Activated CD4-positive, alpha-beta memory T cell treated with anti-CD3 and anti-CD28 coated beads for 36 hours (primary cell): Measurements from ENCODE around the gene SHISA9. TPM values are rescaled to one million over a fixed set of nuclear protein-coding genes. Genes with fewer than 3 reads are reported as not detected.
"Not testable (repeated sequence)": the region's sequence is repeated elsewhere in the genome, so short reads cannot be mapped to it uniquely, and the experiment has no call there.

ENCODE experiments used
- CTCF ChIA-PET: fragments of 350-600 bp; sonication (Branson Sonifier 250); formaldehyde crosslinking; loops from one replicate; lab custom pipeline; 2021; ENCODE audit warnings: antibody characterized with exemption, inconsistent platforms; lab: Charles Lee
- POLR2A ChIA-PET: fragments of 350-600 bp; sonication (Branson Sonifier 250); formaldehyde crosslinking; loops from one replicate; lab custom pipeline; 2021; ENCODE audit warnings: antibody characterized with exemption; lab: Charles Lee
- DNase-seq: peaks from one replicate; pipeline ENCODE4 v3.0.0-alpha.2; 2020
- H3K27ac Mint-ChIP-seq: one replicate; pipeline ENCODE4 v1.8.0; 2021; ENCODE audit warnings: mixed read lengths
- H3K27me3 Mint-ChIP-seq: one replicate; pipeline ENCODE4 v1.8.0; 2021; ENCODE audit warnings: mixed read lengths
- H3K36me3 Mint-ChIP-seq: one replicate; pipeline ENCODE4 v1.8.0; 2021; ENCODE audit warnings: mixed read lengths
- H3K4me1 Mint-ChIP-seq: one replicate; pipeline ENCODE4 v1.8.0; 2021; ENCODE audit warnings: low read depth, mixed read lengths
- H3K4me3 Mint-ChIP-seq: one replicate; pipeline ENCODE4 v1.8.0; 2021; ENCODE audit warnings: mild to moderate bottlenecking, mixed read lengths
- H3K9me3 Mint-ChIP-seq: one replicate; pipeline ENCODE4 v1.8.0; 2021; ENCODE audit warnings: mixed read lengths
- intact Hi-C: fragments of 100-400 bp; cut with micrococcal nuclease; formaldehyde crosslinking; loops from one replicate; pipeline ENCODE4 v1.15.1; 2023
- total RNA-seq, 2 experiments: library from RNA; stranded (reverse); gene quantifications; one replicate each; pipeline ENCODE4 v1.2.3, GENCODE V29; 2021

The SHISA9 gene
- under 1 TPM in 1 of 2 experiments, not detected in 1; 0.05 TPM for total RNA-seq

GRCh38 chr16:12901597-12902461, at the start of gene SHISA9:
SHISA9 (plus strand) TSS chr16:12901598.
- CTCF ChIA-PET, result no interaction called here
- POLR2A ChIA-PET, result no interaction called here
- peaks cover 55% of the 10 kb centered on the region for H3K27me3 Mint-ChIP-seq

GRCh38 chr16:12853972-12854371, 47.4 kb upstream of the SHISA9 start:
- no peak for DNase-seq
- ChIA-PET CTCF (interaction anchor here (1.4 kb wide), 1 partner anchor 280 kb away, joined by 3 read pairs; no protein-coding TSS in a partner anchor), POLR2A (no interaction called here)
- Mint-ChIP-seq H3K4me3 (no peak overlapping the region), H3K27me3 (peaks cover 8% of the 10 kb centered on the region), H3K27ac (no peak overlapping the region), H3K4me1 (no peaks in the 10 kb centered on the region), H3K9me3 (peaks cover 11% of the 10 kb centered on the region), H3K36me3 (no peaks in the 10 kb centered on the region)
- intact Hi-C loops, result no loop called here

More at GRCh38 chr16:12901597-12902461, at the start of gene SHISA9:
- intact Hi-C loops, result no loop called here
- Mint-ChIP-seq H3K4me1 (peaks cover 3% of the 10 kb centered on the region), H3K9me3 (no peaks in the 10 kb centered on the region), H3K36me3 (no peaks in the 10 kb centered on the region), H3K27ac (no peak within 1 kb of the TSS), H3K4me3 (no peak within 1 kb of the TSS)
- no peak for DNase-seq

- H3K4me3 Mint-ChIP-seq, DNase-seq, H3K27me3 Mint-ChIP-seq, H3K4me1 Mint-ChIP-seq, intact Hi-C loops, POLR2A ChIA-PET, CTCF ChIA-PET, H3K36me3 Mint-ChIP-seq, H3K27ac Mint-ChIP-seq: not testable (repeated sequence)
- peaks cover 11% of the 10 kb centered on the region for H3K9me3 Mint-ChIP-seq
Measured at GRCh38 chr16:12857435-12857834, 44.0 kb upstream of the SHISA9 start.

- H3K27ac Mint-ChIP-seq, result no peak overlapping the region
- H3K4me3 Mint-ChIP-seq, result no peak overlapping the region
- H3K9me3 Mint-ChIP-seq, result peaks cover 4% of the 10 kb centered on the region
- no peaks in the 10 kb centered on the region for H3K4me1 Mint-ChIP-seq
- intact Hi-C loops, result no loop called here
- ChIA-PET CTCF (no interaction called here), POLR2A (no interaction called here)
- DNase-seq, result no peak
- peaks cover 5% of the 10 kb centered on the region for H3K27me3 Mint-ChIP-seq
- H3K36me3 Mint-ChIP-seq, result no peaks in the 10 kb centered on the region
Measured at GRCh38 chr16:12862327-12862726, 39.1 kb upstream of the SHISA9 start.

- no peaks in the 10 kb centered on the region for H3K36me3 Mint-ChIP-seq
- H3K4me3 Mint-ChIP-seq, result no peak overlapping the region
- no peak overlapping the region for H3K27ac Mint-ChIP-seq
- ChIA-PET POLR2A (no interaction called here), CTCF (no interaction called here)
- intact Hi-C loops, result no loop called here
- no peaks in the 10 kb centered on the region for H3K9me3 Mint-ChIP-seq
- peaks cover 5% of the 10 kb centered on the region for H3K27me3 Mint-ChIP-seq
- no peak for DNase-seq
- no peaks in the 10 kb centered on the region for H3K4me1 Mint-ChIP-seq
Measured at GRCh38 chr16:12862941-12863340, 38.5 kb upstream of the SHISA9 start.

GRCh38 chr16:12866981-12867551, 34.3 kb upstream of the SHISA9 start:
- Mint-ChIP-seq H3K36me3 (no peaks in the 10 kb centered on the region), H3K9me3 (no peaks in the 10 kb centered on the region), H3K4me3 (no peak overlapping the region), H3K4me1 (no peaks in the 10 kb centered on the region), H3K27ac (no peak overlapping the region), H3K27me3 (peaks cover 7% of the 10 kb centered on the region)
- ChIA-PET CTCF (no interaction called here), POLR2A (no interaction called here)
- intact Hi-C loops, result no loop called here
- no peak for DNase-seq

GRCh38 chr16:12868169-12868568, 33.2 kb upstream of the SHISA9 start:
- H3K27me3 Mint-ChIP-seq, result peaks cover 8% of the 10 kb centered on the region
- no peak for DNase-seq
- no peaks in the 10 kb centered on the region for H3K4me1 Mint-ChIP-seq
- no peaks in the 10 kb centered on the region for H3K36me3 Mint-ChIP-seq
- CTCF ChIA-PET, result no interaction called here
- H3K4me3 Mint-ChIP-seq, result no peak overlapping the region
- POLR2A ChIA-PET, result no interaction called here
- H3K9me3 Mint-ChIP-seq, result no peaks in the 10 kb centered on the region
- intact Hi-C loops, result no loop called here
- no peak overlapping the region for H3K27ac Mint-ChIP-seq

- Mint-ChIP-seq H3K4me1 (no peaks in the 10 kb centered on the region), H3K27me3 (peaks cover 8% of the 10 kb centered on the region), H3K36me3 (no peaks in the 10 kb centered on the region), H3K4me3 (no peak overlapping the region), H3K9me3 (no peaks in the 10 kb centered on the region), H3K27ac (no peak overlapping the region)
- POLR2A ChIA-PET, result no interaction called here
- no peak for DNase-seq
- CTCF ChIA-PET, result no interaction called here
- intact Hi-C loops, result no loop called here
Measured at GRCh38 chr16:12868788-12869187, 32.6 kb upstream of the SHISA9 start.

- no peaks in the 10 kb centered on the region for H3K4me1 Mint-ChIP-seq
- intact Hi-C loops, result no loop called here
Measured at GRCh38 chr16:12869698-12870427, 31.5 kb upstream of the SHISA9 start.

GRCh38 chr16:12871784-12872183, 29.6 kb upstream of the SHISA9 start:
- H3K4me1 Mint-ChIP-seq, result no peaks in the 10 kb centered on the region
- H3K36me3 Mint-ChIP-seq, result no peaks in the 10 kb centered on the region
- ChIA-PET POLR2A (no interaction called here), CTCF (no interaction called here)
- H3K27me3 Mint-ChIP-seq, result peaks cover 5% of the 10 kb centered on the region
- no peak overlapping the region for H3K4me3 Mint-ChIP-seq
- H3K27ac Mint-ChIP-seq, result no peak overlapping the region
- DNase-seq, result no peak
- H3K9me3 Mint-ChIP-seq, result no peaks in the 10 kb centered on the region
- intact Hi-C loops, result no loop called here

More at GRCh38 chr16:12869698-12870427, 31.5 kb upstream of the SHISA9 start:
- Mint-ChIP-seq H3K27me3 (peaks cover 10% of the 10 kb centered on the region), H3K27ac (no peak overlapping the region), H3K4me3 (no peak overlapping the region), H3K9me3 (no peaks in the 10 kb centered on the region), H3K36me3 (no peaks in the 10 kb centered on the region)
- POLR2A ChIA-PET, result no interaction called here
- CTCF ChIA-PET, result no interaction called here
- no peak for DNase-seq

GRCh38 chr16:12874186-12874585, 27.2 kb upstream of the SHISA9 start:
- CTCF ChIA-PET, result no interaction called here
- Mint-ChIP-seq H3K36me3 (no peaks in the 10 kb centered on the region), H3K27me3 (peaks cover 7% of the 10 kb centered on the region), H3K4me1 (no peaks in the 10 kb centered on the region), H3K4me3 (no peak overlapping the region), H3K9me3 (no peaks in the 10 kb centered on the region), H3K27ac (no peak overlapping the region)
- DNase-seq, result no peak
- POLR2A ChIA-PET, result no interaction called here
- intact Hi-C loops, result no loop called here

GRCh38 chr16:12876778-12877177, 24.6 kb upstream of the SHISA9 start:
- no peaks in the 10 kb centered on the region for H3K9me3 Mint-ChIP-seq
- no peak overlapping the region for H3K4me3 Mint-ChIP-seq
- intact Hi-C loops, result no loop called here
- no peak for DNase-seq
- H3K27me3 Mint-ChIP-seq, result peaks cover 6% of the 10 kb centered on the region
- ChIA-PET POLR2A (no interaction called here), CTCF (no interaction called here)
- H3K36me3 Mint-ChIP-seq, result no peaks in the 10 kb centered on the region
- no peak overlapping the region for H3K27ac Mint-ChIP-seq
- no peaks in the 10 kb centered on the region for H3K4me1 Mint-ChIP-seq
